ENCODE results near the gene IL24.

Gene IL24

GRCh38 chr1:206940588-206940936 is 43.3 kb downstream of the IL24 start:
- no peaks in the 10 kb centered on the region for H4K20me1 ChIP-seq (ENCODE audit: control insufficient read depth, insufficient read depth, low read depth, low read length)
- no peak overlapping the region for H3K4me3 ChIP-seq (ENCODE audit: low read length)
- H3K36me3 ChIP-seq (ENCODE audit: control insufficient read depth, low read length), result no peaks in the 10 kb centered on the region
- H3K9me3 ChIP-seq (ENCODE audit: control insufficient read depth, insufficient read depth, low read length), result no peaks in the 10 kb centered on the region
- no peaks in the 10 kb centered on the region for H3F3A ChIP-seq (ENCODE audit: control insufficient read depth, insufficient read depth)
- H3K79me2 ChIP-seq (ENCODE audit: control insufficient read depth, low read length), result no peaks in the 10 kb centered on the region
- H3K4me2 ChIP-seq (ENCODE audit: low read length), result no peak overlapping the region
- H3K27ac ChIP-seq (ENCODE audit: low read depth, low read length), result no peak overlapping the region
- TF ChIP-seq EZH2phosphoT487 (IDR thresholded peaks at IDR 0.05; ENCODE audit: borderline replicate concordance, low read length), result no peak
- TF ChIP-seq, protein P1, sequence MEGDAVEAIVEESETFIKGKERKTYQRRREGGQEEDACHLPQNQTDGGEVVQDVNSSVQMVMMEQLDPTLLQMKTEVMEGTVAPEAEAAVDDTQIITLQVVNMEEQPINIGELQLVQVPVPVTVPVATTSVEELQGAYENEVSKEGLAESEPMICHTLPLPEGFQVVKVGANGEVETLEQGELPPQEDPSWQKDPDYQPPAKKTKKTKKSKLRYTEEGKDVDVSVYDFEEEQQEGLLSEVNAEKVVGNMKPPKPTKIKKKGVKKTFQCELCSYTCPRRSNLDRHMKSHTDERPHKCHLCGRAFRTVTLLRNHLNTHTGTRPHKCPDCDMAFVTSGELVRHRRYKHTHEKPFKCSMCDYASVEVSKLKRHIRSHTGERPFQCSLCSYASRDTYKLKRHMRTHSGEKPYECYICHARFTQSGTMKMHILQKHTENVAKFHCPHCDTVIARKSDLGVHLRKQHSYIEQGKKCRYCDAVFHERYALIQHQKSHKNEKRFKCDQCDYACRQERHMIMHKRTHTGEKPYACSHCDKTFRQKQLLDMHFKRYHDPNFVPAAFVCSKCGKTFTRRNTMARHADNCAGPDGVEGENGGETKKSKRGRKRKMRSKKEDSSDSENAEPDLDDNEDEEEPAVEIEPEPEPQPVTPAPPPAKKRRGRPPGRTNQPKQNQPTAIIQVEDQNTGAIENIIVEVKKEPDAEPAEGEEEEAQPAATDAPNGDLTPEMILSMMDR (IDR thresholded peaks at IDR 0.05; ENCODE audit: low read depth, low read length, poor library complexity, severe bottlenecking), result no peak
- H3K4me1 ChIP-seq (ENCODE audit: control insufficient read depth, low read length), result no peaks in the 10 kb centered on the region
- no peaks in the 10 kb centered on the region for H3K9me2 ChIP-seq (replicated peaks; ENCODE audit: control insufficient read depth, low read length)
- H3K27me3 ChIP-seq (ENCODE audit: control insufficient read depth, low read length), result peaks cover 35% of the 10 kb centered on the region

DNA sequence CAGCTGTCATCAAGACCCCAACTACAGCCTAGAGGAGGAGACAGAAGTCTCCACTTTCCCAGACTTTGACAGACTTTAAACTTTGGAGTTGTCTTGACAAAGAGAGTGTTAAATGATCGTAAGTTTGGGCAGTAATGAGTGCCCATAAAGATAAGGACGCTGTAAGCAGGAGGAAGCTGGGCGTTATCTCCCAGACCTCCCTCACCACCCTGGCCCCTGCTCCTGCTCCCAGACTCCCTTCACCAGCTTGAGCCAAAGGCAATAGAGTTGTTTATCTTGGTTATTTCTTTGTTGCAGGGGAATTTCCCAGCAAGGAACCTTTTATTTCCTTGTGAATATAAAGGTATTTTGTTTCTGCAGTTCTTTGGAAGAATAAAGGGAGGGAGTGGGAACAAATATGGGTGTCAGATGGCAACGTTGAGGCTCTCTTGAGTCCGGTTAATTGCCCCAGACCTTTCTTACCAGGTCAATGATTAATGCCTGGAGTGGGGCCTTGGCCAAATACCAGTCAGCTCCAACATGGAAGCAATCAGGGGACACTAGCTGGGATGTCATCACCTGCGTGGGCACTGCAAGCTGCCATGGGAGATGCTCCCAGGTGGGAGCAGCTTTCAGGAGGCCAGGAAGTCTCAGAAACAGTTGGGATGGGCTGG is 44.6 kb downstream of the IL24 start:
- H4K20me1 ChIP-seq (ENCODE audit: control insufficient read depth, insufficient read depth, low read depth, low read length), result no peaks in the 10 kb centered on the region
- H3K4me1 ChIP-seq (ENCODE audit: control insufficient read depth, low read length), result no peaks in the 10 kb centered on the region
- H3K4me2 ChIP-seq (ENCODE audit: low read length), result no peak overlapping the region
- no peaks in the 10 kb centered on the region for H3K36me3 ChIP-seq (ENCODE audit: control insufficient read depth, low read length)
- H3F3A ChIP-seq (ENCODE audit: control insufficient read depth, insufficient read depth), result no peaks in the 10 kb centered on the region
- H3K27ac ChIP-seq (ENCODE audit: low read depth, low read length), result no peak overlapping the region
- TF ChIP-seq EZH2phosphoT487 (IDR thresholded peaks at IDR 0.05; ENCODE audit: borderline replicate concordance, low read length), result no peak
- TF ChIP-seq, protein P1 (IDR thresholded peaks at IDR 0.05; ENCODE audit: low read depth, low read length, poor library complexity, severe bottlenecking), result no peak
- no peak overlapping the region for H3K4me3 ChIP-seq (ENCODE audit: low read length)
- H3K27me3 ChIP-seq (ENCODE audit: control insufficient read depth, low read length), result peaks cover 37% of the 10 kb centered on the region
- H3K9me2 ChIP-seq (replicated peaks; ENCODE audit: control insufficient read depth, low read length), result no peaks in the 10 kb centered on the region
- no peaks in the 10 kb centered on the region for H3K79me2 ChIP-seq (ENCODE audit: control insufficient read depth, low read length)
- H3K9me3 ChIP-seq (ENCODE audit: control insufficient read depth, insufficient read depth, low read length), result no peaks in the 10 kb centered on the region

GRCh38 chr1:206944703-206945102 is 47.5 kb downstream of the IL24 start:
- TF ChIP-seq, protein P1 (IDR thresholded peaks at IDR 0.05; ENCODE audit: low read depth, low read length, poor library complexity, severe bottlenecking), result no peak
- no peak for TF ChIP-seq EZH2phosphoT487 (IDR thresholded peaks at IDR 0.05; ENCODE audit: borderline replicate concordance, low read length)
- Histone ChIP-seq H4K20me1 (ENCODE audit: control insufficient read depth, insufficient read depth, low read depth, low read length) (no peaks in the 10 kb centered on the region), H3K27me3 (ENCODE audit: control insufficient read depth, low read length) (peaks cover 34% of the 10 kb centered on the region), H3K4me2 (ENCODE audit: low read length) (no peak overlapping the region), H3K27ac (ENCODE audit: low read depth, low read length) (no peak overlapping the region), H3K4me1 (ENCODE audit: control insufficient read depth, low read length) (no peaks in the 10 kb centered on the region), H3K9me3 (ENCODE audit: control insufficient read depth, insufficient read depth, low read length) (no peaks in the 10 kb centered on the region; the same call in 1 of the 2 replicates), H3K79me2 (ENCODE audit: control insufficient read depth, low read length) (no peaks in the 10 kb centered on the region), H3K9me2 (replicated peaks; ENCODE audit: control insufficient read depth, low read length) (no peaks in the 10 kb centered on the region), H3K36me3 (ENCODE audit: control insufficient read depth, low read length) (no peaks in the 10 kb centered on the region), H3K4me3 (ENCODE audit: low read length) (no peak overlapping the region), H3F3A (ENCODE audit: control insufficient read depth, insufficient read depth) (no peaks in the 10 kb centered on the region)

Data from DOHH2 (cell line).